Measurements from ENCODE around the gene VAV3.
A peak's percentile ranks its signal among the peaks of the same experiment; 100 is the strongest.
"Not testable (repeated sequence)": the region's sequence is repeated elsewhere in the genome, so short reads cannot be mapped to it uniquely, and the experiment has no call there.

Gene VAV3

GRCh38 chr1:107788206-107789202 lies 176.5 kb downstream of the VAV3 start:
- DNase-seq = no peak

GRCh38 chr1:107787299-107787698 lies 177.7 kb downstream of the VAV3 start:
- DNase-seq = peak; percentile 41

GRCh38 chr1:107786203-107786845 lies 178.7 kb downstream of the VAV3 start:
- peak; percentile 84 for DNase-seq

GRCh38 chr1:107785496-107786202 lies 179.3 kb downstream of the VAV3 start:
- peak; percentile 73 for DNase-seq

- peak; percentile 76 for DNase-seq
Observed at GRCh38 chr1:107782217-107782845, 182.6 kb downstream of the VAV3 start.

- no peak for DNase-seq
Observed at GRCh38 chr1:107781245-107781644, 183.7 kb downstream of the VAV3 start.

GRCh38 chr1:107777664-107778047 lies 187.3 kb downstream of the VAV3 start:
- no peak for DNase-seq

GRCh38 chr1:107776900-107777663 lies 187.9 kb downstream of the VAV3 start:
- DNase-seq = no peak

GRCh38 chr1:107771377-107771776 lies 193.6 kb downstream of the VAV3 start:
- no peak for DNase-seq

- no peak for DNase-seq
Observed at GRCh38 chr1:107767156-107767582, 197.8 kb downstream of the VAV3 start.

- DNase-seq = no peak
Observed at GRCh38 chr1:107766533-107766932, 198.4 kb downstream of the VAV3 start.

- no peak for DNase-seq
Observed at GRCh38 chr1:107762751-107763390, 202.1 kb downstream of the VAV3 start.

- no peak for DNase-seq
Observed at GRCh38 chr1:107760065-107760464, 204.9 kb downstream of the VAV3 start.

GRCh38 chr1:107750364-107750959 lies 214.5 kb downstream of the VAV3 start:
- DNase-seq = peak; percentile 14

GRCh38 chr1:107748531-107748930 lies 216.4 kb downstream of the VAV3 start:
- DNase-seq = no peak

- no peak for DNase-seq
Observed at GRCh38 chr1:107741242-107741641, 223.7 kb downstream of the VAV3 start.

GRCh38 chr1:107740579-107740978 lies 224.4 kb downstream of the VAV3 start:
- DNase-seq = no peak

GRCh38 chr1:107739651-107740050 lies 225.3 kb downstream of the VAV3 start:
- DNase-seq = no peak

GRCh38 chr1:107739201-107739600 lies 225.8 kb downstream of the VAV3 start:
- DNase-seq = no peak

GRCh38 chr1:107733401-107733800 lies 231.6 kb downstream of the VAV3 start:
- DNase-seq = not testable (repeated sequence)

- no peak for DNase-seq
Observed at GRCh38 chr1:107727866-107728265, 237.1 kb downstream of the VAV3 start.

All from CD4-positive, alpha-beta T cell treated with Interleukin-21 for 1 hour (primary cell).